Measurements from ENCODE around the gene PHACTR2.
A peak's percentile ranks its signal among the peaks of the same experiment; 100 is the strongest.

PHACTR2 gene

DNA sequence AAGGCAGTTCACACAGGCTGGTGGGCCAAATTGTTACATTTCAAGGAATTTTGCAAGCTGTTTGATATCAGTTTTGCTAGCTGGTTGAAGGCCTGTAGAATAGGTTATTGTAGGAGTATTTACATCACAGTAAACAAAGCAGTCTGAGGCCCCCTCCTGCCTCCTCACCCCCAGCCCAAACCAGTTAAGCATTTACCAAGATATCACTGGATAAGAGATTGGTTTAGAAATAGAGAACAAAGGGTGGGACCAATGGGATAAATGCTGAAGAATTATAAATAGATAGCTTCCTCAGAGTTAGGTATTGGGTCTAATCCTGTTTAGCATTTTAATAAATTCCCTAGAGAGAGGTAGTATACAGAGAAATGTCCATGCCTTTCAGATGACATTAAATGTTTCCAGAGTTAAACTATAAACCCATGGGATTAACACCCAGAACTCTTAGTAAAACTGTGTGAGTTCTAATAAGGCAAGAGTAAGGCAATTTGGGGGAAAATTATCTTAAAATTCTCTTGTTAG is 2.3 kb upstream of the PHACTR2 start:
- DNase-seq (ENCODE audit: low read depth, low spot score), result no peak
- Histone ChIP-seq H3K36me3 (ENCODE audit: control insufficient read depth, insufficient read depth, low read length) (no peaks in the 10 kb centered on the region), H3K27ac (ENCODE audit: low read length) (no peak overlapping the region), H3K9me3 (ENCODE audit: control insufficient read depth, insufficient read depth, low read length) (no peaks in the 10 kb centered on the region), H3K4me3 (ENCODE audit: low read length) (no peak overlapping the region), H3K27me3 (ENCODE audit: control insufficient read depth, insufficient read depth, low read length) (no peaks in the 10 kb centered on the region), H3K4me1 (ENCODE audit: control insufficient read depth, insufficient read depth, low read length) (peaks cover 10% of the 10 kb centered on the region; the same call in 1 of the 2 replicates)

DNA sequence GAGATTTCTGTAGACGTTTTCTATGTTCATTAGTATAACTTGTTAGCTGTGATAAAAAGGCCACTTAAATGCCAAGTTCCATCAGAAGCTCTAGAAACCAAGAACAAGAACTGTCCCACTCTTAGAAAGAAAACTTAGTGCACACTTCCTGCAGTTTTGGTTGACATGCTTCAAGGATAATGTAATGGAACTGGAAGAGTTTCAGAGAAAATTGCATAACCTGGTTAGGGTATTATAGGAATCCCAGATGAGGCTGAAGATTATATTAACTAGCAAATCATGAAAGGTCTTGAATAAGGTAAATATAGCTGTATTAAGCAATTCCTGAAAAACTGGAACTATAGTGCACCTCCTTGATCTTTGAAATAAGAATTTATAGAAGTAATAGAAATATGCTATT is 1.8 kb upstream of the PHACTR2 start:
- no CpG with 5 or more reads among the region's 1 CpG for WGBS (ENCODE audit: insufficient coverage, insufficient read length)
- H3K4me3 ChIP-seq (ENCODE audit: low read length), result no peak overlapping the region
- no peaks in the 10 kb centered on the region for H3K36me3 ChIP-seq (ENCODE audit: control insufficient read depth, insufficient read depth, low read length)
- no peaks in the 10 kb centered on the region for H3K9me3 ChIP-seq (ENCODE audit: control insufficient read depth, insufficient read depth, low read length)
- no peak overlapping the region for H3K27ac ChIP-seq (ENCODE audit: low read length)
- H3K4me1 ChIP-seq (ENCODE audit: control insufficient read depth, insufficient read depth, low read length), result peaks cover 10% of the 10 kb centered on the region; the same call in 1 of the 2 replicates
- H3K27me3 ChIP-seq (ENCODE audit: control insufficient read depth, insufficient read depth, low read length), result no peaks in the 10 kb centered on the region
- no peak for DNase-seq (ENCODE audit: low read depth, low spot score)

DNA sequence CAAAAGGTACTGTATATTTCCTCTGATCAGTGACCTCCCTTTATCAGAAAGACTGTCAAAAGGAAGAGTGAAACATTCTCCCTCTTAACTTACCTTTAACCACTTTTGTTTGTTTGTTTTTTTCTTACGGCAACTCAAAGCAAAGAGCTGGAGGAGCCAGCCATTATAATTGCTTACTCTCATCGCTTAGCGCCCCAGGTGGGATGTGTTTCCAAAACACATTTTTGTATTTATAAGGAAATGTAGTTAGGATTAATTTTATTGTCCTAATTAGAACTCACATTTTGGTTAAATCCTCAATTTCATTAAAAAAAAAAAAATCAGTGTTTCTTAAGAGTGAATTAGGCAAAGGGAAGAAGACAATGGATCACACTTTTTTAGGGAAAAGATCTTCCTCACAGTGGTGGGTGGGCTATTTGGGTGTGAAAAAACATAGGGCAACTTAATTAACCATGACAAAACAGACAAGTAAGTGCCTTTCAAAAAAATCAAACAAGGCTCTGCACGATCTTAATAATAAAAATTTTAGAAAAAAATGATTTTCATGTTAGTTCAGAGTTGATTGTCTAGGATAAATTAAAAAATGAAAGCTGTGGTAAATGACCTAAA is 1.2 kb upstream of the PHACTR2 start:
- Histone ChIP-seq H3K4me3 (ENCODE audit: low read length) (no peak overlapping the region), H3K4me1 (ENCODE audit: control insufficient read depth, insufficient read depth, low read length) (peaks cover 10% of the 10 kb centered on the region; the same call in 1 of the 2 replicates), H3K36me3 (ENCODE audit: control insufficient read depth, insufficient read depth, low read length) (no peaks in the 10 kb centered on the region), H3K27me3 (ENCODE audit: control insufficient read depth, insufficient read depth, low read length) (no peaks in the 10 kb centered on the region), H3K27ac (ENCODE audit: low read length) (no peak overlapping the region), H3K9me3 (ENCODE audit: control insufficient read depth, insufficient read depth, low read length) (no peaks in the 10 kb centered on the region)
- WGBS (ENCODE audit: insufficient coverage, insufficient read length), result no CpG with 5 or more reads among the region's 4 CpGs
- no peak for DNase-seq (ENCODE audit: low read depth, low spot score)

DNA sequence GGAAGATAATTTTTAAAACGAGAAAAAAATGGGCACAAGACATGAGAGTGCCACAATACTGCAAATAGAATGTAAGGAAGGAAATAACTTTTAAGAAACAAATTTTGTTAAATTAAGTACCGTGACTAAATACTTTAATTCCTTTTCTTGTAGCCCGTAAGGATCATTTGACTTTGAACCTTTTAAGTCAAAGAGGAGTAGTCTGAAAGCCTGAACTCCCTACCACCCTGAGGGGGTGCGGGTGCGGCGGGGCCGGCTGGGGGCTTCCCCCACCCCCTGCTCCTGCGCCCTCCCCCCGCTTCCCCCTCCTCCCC is 231 bp upstream of the PHACTR2 start:
- WGBS (ENCODE audit: insufficient coverage, insufficient read length), result no CpG with 5 or more reads among the region's 9 CpGs
- Histone ChIP-seq H3K4me3 (ENCODE audit: low read length) (no peak overlapping the region; the same call in 1 of the 2 replicates), H3K9me3 (ENCODE audit: control insufficient read depth, insufficient read depth, low read length) (no peaks in the 10 kb centered on the region), H3K4me1 (ENCODE audit: control insufficient read depth, insufficient read depth, low read length) (peaks cover 10% of the 10 kb centered on the region; the same call in 1 of the 2 replicates), H3K27me3 (ENCODE audit: control insufficient read depth, insufficient read depth, low read length) (no peaks in the 10 kb centered on the region), H3K36me3 (ENCODE audit: control insufficient read depth, insufficient read depth, low read length) (no peaks in the 10 kb centered on the region), H3K27ac (ENCODE audit: low read length) (no peak overlapping the region)
- DNase-seq (ENCODE audit: low read depth, low spot score), result no peak

DNA sequence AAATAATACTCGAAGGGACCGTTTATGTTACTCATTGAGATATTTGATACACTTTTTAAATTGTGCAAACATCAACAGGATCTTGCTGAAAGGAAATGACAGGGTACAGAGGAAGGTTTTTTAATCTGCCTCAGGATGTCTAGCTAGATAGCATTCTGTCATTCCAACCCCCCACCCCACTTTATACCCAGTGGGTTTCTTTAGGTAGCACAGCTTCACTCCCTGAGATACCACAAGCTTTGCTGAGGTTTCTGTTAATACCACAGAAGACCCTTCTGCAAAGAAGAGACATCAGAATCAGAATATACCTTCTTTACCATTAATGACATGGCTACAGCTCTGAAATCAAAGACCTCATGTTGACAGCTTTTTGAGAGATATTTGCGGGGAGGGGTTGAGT is 1.3 kb downstream of the PHACTR2 start:
- no peak for DNase-seq (ENCODE audit: low read depth, low spot score)
- H3K27ac ChIP-seq (ENCODE audit: low read length), result no peak overlapping the region
- H3K36me3 ChIP-seq (ENCODE audit: control insufficient read depth, insufficient read depth, low read length), result no peaks in the 10 kb centered on the region
- H3K9me3 ChIP-seq (ENCODE audit: control insufficient read depth, insufficient read depth, low read length), result no peaks in the 10 kb centered on the region
- peaks cover 5% of the 10 kb centered on the region; the same call in 1 of the 2 replicates for H3K4me1 ChIP-seq (ENCODE audit: control insufficient read depth, insufficient read depth, low read length)
- no peaks in the 10 kb centered on the region for H3K27me3 ChIP-seq (ENCODE audit: control insufficient read depth, insufficient read depth, low read length)
- H3K4me3 ChIP-seq (ENCODE audit: low read length), result peak overlapping the region; percentile 41; the same call in 1 of the 2 replicates
- WGBS (ENCODE audit: insufficient coverage, insufficient read length), result no CpG with 5 or more reads among the region's 3 CpGs

DNA sequence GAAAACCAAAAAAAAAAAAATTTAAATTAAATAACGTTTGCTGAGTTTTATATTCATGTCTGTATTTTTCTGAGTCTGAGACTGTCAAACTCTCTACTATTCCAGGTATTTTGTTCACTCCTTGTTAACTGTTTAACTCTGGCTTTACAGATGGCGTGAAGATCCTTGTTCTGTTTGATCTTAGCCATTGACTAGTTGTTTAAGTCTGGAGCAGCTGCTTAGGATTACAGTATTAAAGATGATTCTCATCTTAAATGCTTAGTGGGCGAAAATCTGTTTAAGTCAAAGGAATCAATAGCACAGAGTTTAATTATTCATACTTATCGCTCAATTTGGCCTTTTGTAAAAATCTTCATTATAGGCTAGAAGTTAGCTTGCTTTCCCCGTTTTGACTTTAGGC is 2.4 kb downstream of the PHACTR2 start:
- H3K4me3 ChIP-seq (ENCODE audit: low read length), result no peak overlapping the region
- no peaks in the 10 kb centered on the region for H3K36me3 ChIP-seq (ENCODE audit: control insufficient read depth, insufficient read depth, low read length)
- WGBS (ENCODE audit: insufficient coverage, insufficient read length), result no CpG with 5 or more reads among the region's 5 CpGs
- no peaks in the 10 kb centered on the region for H3K27me3 ChIP-seq (ENCODE audit: control insufficient read depth, insufficient read depth, low read length)
- H3K27ac ChIP-seq (ENCODE audit: low read length), result no peak overlapping the region
- no peaks in the 10 kb centered on the region for H3K9me3 ChIP-seq (ENCODE audit: control insufficient read depth, insufficient read depth, low read length)
- no peak for DNase-seq (ENCODE audit: low read depth, low spot score)
- H3K4me1 ChIP-seq (ENCODE audit: control insufficient read depth, insufficient read depth, low read length), result peaks cover 3% of the 10 kb centered on the region; the same call in 1 of the 2 replicates

DNA sequence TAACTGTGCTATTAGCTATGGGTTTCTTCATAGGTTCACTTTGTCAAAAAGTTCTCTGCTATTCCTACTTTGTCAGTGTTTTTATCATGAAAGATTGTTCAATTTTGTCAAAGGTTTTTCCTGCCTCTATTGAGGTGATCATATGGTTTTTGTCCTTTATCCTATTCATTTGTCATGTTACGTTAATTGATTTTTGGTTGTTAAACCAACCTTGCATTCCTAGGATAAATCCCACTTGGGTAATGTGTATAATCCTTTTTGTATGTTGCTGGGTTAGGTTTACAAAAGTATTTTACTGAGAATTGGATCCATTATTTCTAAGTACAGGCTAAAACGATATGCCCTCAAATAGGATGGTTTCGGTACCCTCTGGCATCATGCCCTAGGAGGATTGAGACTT is 5.0 kb downstream of the PHACTR2 start:
- Histone ChIP-seq H3K4me3 (ENCODE audit: low read length) (no peak overlapping the region), H3K4me1 (ENCODE audit: control insufficient read depth, insufficient read depth, low read length) (peaks cover 3% of the 10 kb centered on the region; the same call in 1 of the 2 replicates), H3K9me3 (ENCODE audit: control insufficient read depth, insufficient read depth, low read length) (no peaks in the 10 kb centered on the region), H3K27me3 (ENCODE audit: control insufficient read depth, insufficient read depth, low read length) (no peaks in the 10 kb centered on the region), H3K36me3 (ENCODE audit: control insufficient read depth, insufficient read depth, low read length) (no peaks in the 10 kb centered on the region), H3K27ac (ENCODE audit: low read length) (no peak overlapping the region)
- DNase-seq (ENCODE audit: low read depth, low spot score), result no peak
- WGBS (ENCODE audit: insufficient coverage, insufficient read length), result no CpG with 5 or more reads among the region's 3 CpGs

DNA sequence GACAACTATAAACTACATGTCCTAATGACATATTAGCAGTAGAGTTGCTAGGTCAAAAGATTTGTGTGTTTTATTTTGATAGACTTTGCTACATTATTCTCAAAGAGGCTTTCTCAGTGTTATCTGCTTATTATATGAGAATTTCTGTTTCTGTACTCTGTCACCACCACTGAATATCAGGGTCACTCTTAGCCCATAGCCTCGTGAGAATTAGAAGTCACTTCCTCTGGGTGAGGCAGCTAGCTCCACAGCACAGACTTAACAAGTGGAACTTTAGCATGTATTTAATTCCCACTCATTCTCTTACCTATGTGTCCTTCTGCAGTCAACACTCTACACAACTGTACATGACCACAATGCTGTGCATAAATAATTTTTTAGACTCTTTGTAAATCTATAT is 6.7 kb downstream of the PHACTR2 start:
- Histone ChIP-seq H3K4me3 (ENCODE audit: low read length) (no peak overlapping the region), H3K9me3 (ENCODE audit: control insufficient read depth, insufficient read depth, low read length) (no peaks in the 10 kb centered on the region), H3K27me3 (ENCODE audit: control insufficient read depth, insufficient read depth, low read length) (no peaks in the 10 kb centered on the region), H3K27ac (ENCODE audit: low read length) (no peak overlapping the region), H3K4me1 (ENCODE audit: control insufficient read depth, insufficient read depth, low read length) (peaks cover 3% of the 10 kb centered on the region; the same call in 1 of the 2 replicates), H3K36me3 (ENCODE audit: control insufficient read depth, insufficient read depth, low read length) (no peaks in the 10 kb centered on the region)
- no CpG with 5 or more reads among the region's 1 CpG for WGBS (ENCODE audit: insufficient coverage, insufficient read length)
- no peak for DNase-seq (ENCODE audit: low read depth, low spot score)

DNA sequence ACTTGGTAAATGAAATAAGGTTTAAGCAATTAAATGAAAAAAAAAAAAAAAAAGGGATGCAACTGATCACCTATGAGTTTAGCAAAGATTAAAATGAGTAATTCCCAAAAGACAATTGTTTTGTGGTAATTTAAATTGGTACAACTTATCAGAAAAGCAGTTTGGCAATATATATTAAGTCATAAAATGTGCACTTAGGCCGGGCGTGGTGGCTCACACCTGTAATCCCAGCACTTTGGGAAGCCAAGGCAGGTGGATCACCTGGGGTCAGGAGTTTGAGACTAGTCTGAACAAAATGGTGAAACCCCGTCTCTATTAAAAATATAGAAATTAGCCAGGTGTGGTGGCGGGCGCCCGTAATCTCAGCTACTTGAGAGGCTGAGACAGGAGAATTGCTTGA is 7.9 kb downstream of the PHACTR2 start:
- no peaks in the 10 kb centered on the region for H3K36me3 ChIP-seq (ENCODE audit: control insufficient read depth, insufficient read depth, low read length)
- no peaks in the 10 kb centered on the region for H3K9me3 ChIP-seq (ENCODE audit: control insufficient read depth, insufficient read depth, low read length)
- no peak overlapping the region for H3K4me3 ChIP-seq (ENCODE audit: low read length)
- H3K27me3 ChIP-seq (ENCODE audit: control insufficient read depth, insufficient read depth, low read length), result no peaks in the 10 kb centered on the region
- peaks cover 4% of the 10 kb centered on the region; the same call in 1 of the 2 replicates for H3K4me1 ChIP-seq (ENCODE audit: control insufficient read depth, insufficient read depth, low read length)
- DNase-seq (ENCODE audit: low read depth, low spot score), result no peak
- WGBS (ENCODE audit: insufficient coverage, insufficient read length), result no CpG with 5 or more reads among the region's 6 CpGs
- no peak overlapping the region for H3K27ac ChIP-seq (ENCODE audit: low read length)

DNA sequence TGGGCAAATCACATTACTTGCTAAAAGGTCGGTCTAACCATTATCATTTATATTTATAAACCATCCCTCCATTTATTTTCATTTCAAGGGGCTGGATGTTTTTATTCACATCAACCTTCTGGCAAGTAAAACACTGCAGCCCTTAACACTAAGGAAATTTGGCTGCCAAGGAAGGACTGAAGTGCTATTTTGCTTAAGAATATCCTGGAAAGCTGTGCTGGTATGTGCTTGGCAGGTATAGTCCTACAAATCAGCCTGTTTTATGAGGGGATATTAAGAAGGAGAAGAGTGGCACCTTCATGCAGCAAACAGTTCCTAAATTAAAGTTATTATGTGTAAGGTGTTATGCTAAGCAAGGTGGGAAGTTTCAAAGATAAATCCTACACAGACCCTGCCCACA is 9.8 kb downstream of the PHACTR2 start:
- Histone ChIP-seq H3K27me3 (ENCODE audit: control insufficient read depth, insufficient read depth, low read length) (no peaks in the 10 kb centered on the region), H3K4me1 (ENCODE audit: control insufficient read depth, insufficient read depth, low read length) (peaks cover 4% of the 10 kb centered on the region; the same call in 1 of the 2 replicates), H3K4me3 (ENCODE audit: low read length) (no peak overlapping the region), H3K9me3 (ENCODE audit: control insufficient read depth, insufficient read depth, low read length) (no peaks in the 10 kb centered on the region), H3K36me3 (ENCODE audit: control insufficient read depth, insufficient read depth, low read length) (no peaks in the 10 kb centered on the region), H3K27ac (ENCODE audit: low read length) (no peak overlapping the region)
- no CpG with 5 or more reads among the region's 1 CpG for WGBS (ENCODE audit: insufficient coverage, insufficient read length)
- no peak for DNase-seq (ENCODE audit: low read depth, low spot score)

DNA sequence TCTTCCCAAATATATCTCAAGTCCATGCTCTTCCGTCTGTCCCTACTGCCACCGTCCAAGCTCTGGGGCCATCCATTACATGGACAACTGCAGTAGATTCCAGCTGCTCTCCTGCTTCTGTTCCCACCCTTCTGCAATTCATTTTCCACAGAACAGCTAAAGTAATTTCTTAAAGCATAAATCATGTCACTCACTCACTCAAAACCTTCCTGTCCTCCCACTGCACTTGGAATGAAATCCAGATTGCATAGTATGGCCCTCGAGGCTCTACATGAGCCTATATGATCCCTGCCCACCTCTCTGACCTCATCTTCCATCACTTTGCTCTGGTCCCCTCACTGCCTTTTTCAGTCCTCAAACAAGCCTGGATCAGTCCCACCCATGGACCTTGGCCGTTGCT is 10.9 kb downstream of the PHACTR2 start:
- H3K4me1 ChIP-seq (ENCODE audit: control insufficient read depth, insufficient read depth, low read length), result peaks cover 4% of the 10 kb centered on the region; the same call in 1 of the 2 replicates
- no peak overlapping the region for H3K4me3 ChIP-seq (ENCODE audit: low read length)
- DNase-seq (ENCODE audit: low read depth, low spot score), result no peak
- WGBS (ENCODE audit: insufficient coverage, insufficient read length), result no CpG with 5 or more reads among the region's 4 CpGs
- H3K27ac ChIP-seq (ENCODE audit: low read length), result no peak overlapping the region
- no peaks in the 10 kb centered on the region for H3K9me3 ChIP-seq (ENCODE audit: control insufficient read depth, insufficient read depth, low read length)
- no peaks in the 10 kb centered on the region for H3K27me3 ChIP-seq (ENCODE audit: control insufficient read depth, insufficient read depth, low read length)
- no peaks in the 10 kb centered on the region for H3K36me3 ChIP-seq (ENCODE audit: control insufficient read depth, insufficient read depth, low read length)
